Lower lobe of right lung (tissue), 2 donors: Measurements from ENCODE around the gene VPS52. TPM values are rescaled to one million over a fixed set of nuclear protein-coding genes. Genes with fewer than 3 reads are reported as not detected.

Experiments
- ATAC-seq, 2 donors: fragments of 200-7000 bp; cut with Tn5 transposase; one replicate each; pipeline ENCODE4 v1.9.1; 2020 to 2022; ENCODE audit warnings: mild to moderate bottlenecking in 2 of 2, moderate library complexity in 2 of 2
- DNase-seq: peaks from one replicate; pipeline ENCODE4 v3.0.0-alpha.2; 2020
- H3K27ac ChIP-seq: fragments of 200-600 bp; one replicate; pipeline ENCODE4 v1.8.0; 2022
- H3K27me3 ChIP-seq: fragments of 200-600 bp; one replicate; pipeline ENCODE4 v1.8.0; 2022; ENCODE audit warnings: low read depth
- H3K36me3 ChIP-seq: fragments of 200-600 bp; one replicate; pipeline ENCODE4 v1.8.0; 2022; ENCODE audit warnings: mild to moderate bottlenecking
- H3K4me1 ChIP-seq: fragments of 200-600 bp; one replicate; pipeline ENCODE4 v1.8.0; 2022
- H3K4me3 ChIP-seq: fragments of 200-600 bp; one replicate; pipeline ENCODE4 v1.8.0; 2022; ENCODE audit warnings: mild to moderate bottlenecking
- H3K9me3 ChIP-seq: fragments of 200-600 bp; one replicate; pipeline ENCODE4 v1.8.0; 2022
- CTCF ChIP-seq: fragments of 200-600 bp; IDR thresholded peaks from one replicate; pipeline ENCODE4 v1.8.0; 2022; ENCODE audit warnings: antibody characterized with exemption, mild to moderate bottlenecking
- intact Hi-C: fragments of 100-400 bp; cut with DNase I; formaldehyde crosslinking; loops from one replicate; pipeline ENCODE4 v1.11.0; 2022
- total RNA-seq: library from RNA; stranded (reverse); fragmentation: NEBNext Ultra II Directional; extraction: Animal tissue kit (Norgen Biotek cat#: 25700); gene quantifications from one replicate; pipeline ENCODE4 v1.2.1, GENCODE V29; 2021
- donor health status: DM: no; HTN: yes; CAD: no; lungs with severe emphysema.

VPS52 gene
- total RNA-seq, 1 donor from 2014 or later: 59.7 TPM

DNA sequence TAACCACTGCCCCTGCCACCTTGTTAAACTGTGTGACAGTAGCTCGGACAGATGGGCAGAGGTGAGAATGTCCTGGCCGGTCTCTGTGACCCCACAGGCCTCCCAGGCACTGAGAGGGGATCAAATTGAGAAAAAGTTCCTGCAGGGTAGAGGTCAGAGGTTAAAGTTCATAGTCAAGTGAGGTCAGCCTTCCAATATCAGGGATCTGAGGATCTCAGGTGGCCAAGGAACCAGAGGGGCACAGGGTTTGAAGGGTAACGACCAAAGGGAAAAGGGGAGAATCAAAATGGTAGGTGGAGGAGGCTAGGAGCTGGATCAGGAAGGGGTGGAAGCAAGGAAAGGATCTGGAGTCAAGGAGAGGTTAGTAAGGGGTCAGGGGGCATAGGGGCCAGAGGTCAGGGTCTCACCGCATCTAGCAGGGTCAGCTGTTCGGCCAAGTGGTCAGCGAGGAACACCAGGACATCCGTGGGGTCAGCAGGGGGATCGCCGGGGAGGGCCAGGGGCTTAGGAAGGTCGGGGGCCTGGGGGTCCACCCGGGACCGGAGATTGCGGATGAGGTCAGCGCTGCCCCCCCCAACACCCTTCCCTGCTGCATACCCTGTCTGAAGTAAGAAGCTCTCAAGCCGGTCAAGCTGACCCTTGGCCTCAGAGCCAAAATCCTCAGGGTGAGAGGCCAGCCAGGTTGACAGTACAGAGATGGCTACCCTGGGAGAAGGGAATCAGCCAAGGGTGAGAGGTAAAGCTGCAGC lies 24.1 kb upstream of the VPS52 start:
- Histone ChIP-seq H3K27me3 (no peaks in the 10 kb centered on the region), H3K4me1 (peaks cover 30% of the 10 kb centered on the region), H3K27ac (no peak overlapping the region), H3K4me3 (no peak overlapping the region), H3K36me3 (peaks cover 61% of the 10 kb centered on the region), H3K9me3 (no peaks in the 10 kb centered on the region)
- ATAC-seq: no peak
- DNase-seq: no peak
- TF ChIP-seq CTCF: no peak
- intact Hi-C loops: no loop called here

- Histone ChIP-seq H3K27ac (no peak overlapping the region), H3K27me3 (no peaks in the 10 kb centered on the region), H3K4me3 (no peak overlapping the region), H3K36me3 (peaks cover 64% of the 10 kb centered on the region), H3K4me1 (peaks cover 32% of the 10 kb centered on the region), H3K9me3 (no peaks in the 10 kb centered on the region)
- intact Hi-C loops: no loop called here
- no peak for TF ChIP-seq CTCF
- ATAC-seq: no peak
- DNase-seq: no peak
These were observed 22.6 kb upstream of the VPS52 start for GRCh38 chr6:33294086-33294823.

DNA sequence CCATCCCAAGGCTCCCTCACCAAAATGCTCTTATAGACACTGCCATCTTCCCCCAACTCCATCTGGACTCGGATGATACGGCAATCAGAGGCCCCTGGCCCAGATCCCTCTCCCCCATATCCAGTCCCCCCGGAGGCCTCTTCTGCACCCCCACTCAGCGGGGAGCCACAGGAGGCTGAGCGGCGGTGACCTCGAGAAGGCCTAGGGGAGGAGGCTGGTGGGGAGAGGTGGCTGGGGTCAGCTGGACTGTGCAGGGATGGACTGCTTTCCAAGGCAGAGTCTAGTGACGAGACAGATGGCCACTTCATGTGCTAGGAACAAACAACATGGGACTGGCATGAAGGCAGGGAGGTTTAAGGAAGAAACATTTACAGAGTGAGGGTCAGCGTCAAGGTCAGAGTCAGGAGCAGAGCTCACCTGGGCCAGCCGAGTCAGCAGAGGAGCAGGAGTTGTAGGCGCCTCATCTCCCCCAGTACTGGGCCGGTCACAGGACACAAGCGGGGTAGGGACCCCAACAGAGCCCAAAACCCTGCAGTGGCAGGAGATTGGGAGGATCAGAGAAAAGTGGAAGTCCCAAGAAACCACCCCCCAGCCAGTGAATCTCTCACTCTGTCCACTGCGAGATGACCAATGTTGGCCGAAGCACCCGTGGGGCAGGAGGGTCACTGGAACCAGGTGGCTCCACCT lies 21.5 kb upstream of the VPS52 start:
- peaks cover 64% of the 10 kb centered on the region for H3K36me3 ChIP-seq

DNA sequence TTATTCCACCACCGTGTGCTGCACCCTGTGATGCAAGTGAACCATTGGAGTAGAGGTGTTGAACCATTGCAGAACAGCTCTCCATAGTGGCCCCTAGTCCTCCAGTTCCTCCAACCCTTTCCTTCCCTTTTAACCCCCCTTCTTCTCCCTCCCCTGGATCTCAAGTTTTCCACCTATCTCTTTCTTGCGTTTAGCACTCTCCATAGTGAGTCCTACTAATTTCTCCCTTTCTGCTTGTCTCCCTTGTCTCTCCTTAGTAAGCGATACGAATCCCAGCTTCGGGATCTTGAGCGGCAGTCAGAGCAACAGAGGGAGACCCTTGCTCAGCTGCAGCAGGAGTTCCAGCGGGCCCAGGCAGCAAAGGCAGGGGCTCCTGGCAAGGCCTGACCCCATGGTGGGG lies 18.8 kb upstream of the VPS52 start:
- intact Hi-C loops: no loop called here
- Histone ChIP-seq H3K9me3 (no peaks in the 10 kb centered on the region), H3K27me3 (no peaks in the 10 kb centered on the region), H3K27ac (no peak overlapping the region), H3K4me3 (peak overlapping the region; percentile 76), H3K36me3 (peaks cover 74% of the 10 kb centered on the region), H3K4me1 (peaks cover 25% of the 10 kb centered on the region)
- DNase-seq (no peak), ATAC-seq (no peak)
- no peak for TF ChIP-seq CTCF

More for the DNA sequence above, 21.5 kb upstream of the VPS52 start:
- Histone ChIP-seq H3K27me3 (no peaks in the 10 kb centered on the region), H3K9me3 (no peaks in the 10 kb centered on the region), H3K27ac (no peak overlapping the region), H3K4me3 (no peak overlapping the region), H3K4me1 (peaks cover 37% of the 10 kb centered on the region)
- no peak for TF ChIP-seq CTCF
- ATAC-seq: no peak
- no peak for DNase-seq
- intact Hi-C loops: no loop called here

DNA sequence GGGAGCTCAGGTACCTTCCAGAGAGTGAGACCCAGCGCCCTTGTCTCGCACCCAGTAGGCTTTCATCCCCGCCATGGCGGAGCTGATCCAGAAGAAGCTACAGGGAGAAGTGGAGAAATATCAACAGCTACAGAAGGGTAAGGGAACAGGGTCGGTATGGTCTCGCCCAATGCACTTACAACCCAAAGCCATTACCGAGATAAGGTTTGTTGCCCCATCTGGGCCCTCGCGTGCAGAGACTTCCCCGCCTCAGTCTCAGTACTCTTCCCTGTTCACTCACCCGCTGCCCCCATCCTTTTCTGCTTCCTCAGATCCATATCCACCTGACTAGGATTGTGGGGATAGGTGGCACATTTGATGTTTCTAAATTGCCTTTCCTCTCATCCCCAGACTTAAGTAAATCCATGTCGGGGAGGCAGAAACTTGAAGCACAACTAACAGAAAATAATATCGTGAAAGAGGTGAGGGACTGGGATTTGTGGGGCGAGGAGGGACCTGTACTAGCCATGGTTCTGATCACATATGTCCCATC lies 18.2 kb upstream of the VPS52 start:
- TF ChIP-seq CTCF: no peak
- Histone ChIP-seq H3K27ac (peak overlapping the region; percentile 75), H3K9me3 (no peaks in the 10 kb centered on the region), H3K4me3 (peak overlapping the region; percentile 76), H3K4me1 (peaks cover 25% of the 10 kb centered on the region), H3K36me3 (peaks cover 74% of the 10 kb centered on the region), H3K27me3 (no peaks in the 10 kb centered on the region)
- ATAC-seq (peak; percentile 2 to 11), DNase-seq (no peak)
- intact Hi-C loops: no loop called here
